Stimulated activated memory B cell treated with anti-CD40 and anti-IgM and Interleukin-4, amounts not matched to agents 10 μg/mL and 1 μg/mL and 100 μg/mL, for 72 hours (primary cell): Measurements from ENCODE around the gene KRT85.
"Not testable (repeated sequence)": the region's sequence is repeated elsewhere in the genome, so short reads cannot be mapped to it uniquely, and the experiment has no call there.

ENCODE experiments used
- ATAC-seq: fragments of 150-1000 bp; cut with Tn5 transposase; 2 replicates; pipeline ENCODE4 v1.10.0; 2021
- H3K27ac Mint-ChIP-seq: one replicate; pipeline ENCODE4 v1.8.0; 2022; ENCODE audit warnings: mild to moderate bottlenecking, mixed read lengths
- H3K27me3 Mint-ChIP-seq: one replicate; pipeline ENCODE4 v1.8.0; 2022; ENCODE audit warnings: mixed read lengths
- H3K36me3 Mint-ChIP-seq: one replicate; pipeline ENCODE4 v1.8.0; 2022; ENCODE audit warnings: mixed read lengths
- H3K4me1 Mint-ChIP-seq: one replicate; pipeline ENCODE4 v1.8.0; 2022; ENCODE audit warnings: mixed read lengths
- H3K4me3 Mint-ChIP-seq: one replicate; pipeline ENCODE4 v1.8.0; 2022; ENCODE audit warnings: mild to moderate bottlenecking, moderate library complexity, mixed read lengths
- H3K9me3 Mint-ChIP-seq: one replicate; pipeline ENCODE4 v1.8.0; 2022; ENCODE audit warnings: mixed read lengths

The KRT85 gene

GRCh38 chr12:52351196-52352059, 15.9 kb downstream of the KRT85 start:
- peaks cover 6% of the 10 kb centered on the region for H3K4me1 Mint-ChIP-seq
- no peaks in the 10 kb centered on the region for H3K36me3 Mint-ChIP-seq
- H3K4me3 Mint-ChIP-seq, result no peak overlapping the region
- H3K27me3 Mint-ChIP-seq, result peaks cover 17% of the 10 kb centered on the region
- no peak overlapping the region for H3K27ac Mint-ChIP-seq
- no peaks in the 10 kb centered on the region for H3K9me3 Mint-ChIP-seq
- no peak for ATAC-seq

GRCh38 chr12:52350786-52351185, 16.5 kb downstream of the KRT85 start:
- Mint-ChIP-seq H3K9me3 (no peaks in the 10 kb centered on the region), H3K4me1 (peaks cover 6% of the 10 kb centered on the region), H3K27ac (no peak overlapping the region), H3K27me3 (peaks cover 17% of the 10 kb centered on the region), H3K4me3 (no peak overlapping the region), H3K36me3 (no peaks in the 10 kb centered on the region)
- no peak for ATAC-seq

- H3K4me3 Mint-ChIP-seq, result no peak overlapping the region
- H3K27ac Mint-ChIP-seq, result no peak overlapping the region
- no peak for ATAC-seq
- peaks cover 6% of the 10 kb centered on the region for H3K4me1 Mint-ChIP-seq
- peaks cover 17% of the 10 kb centered on the region for H3K27me3 Mint-ChIP-seq
- no peaks in the 10 kb centered on the region for H3K36me3 Mint-ChIP-seq
- H3K9me3 Mint-ChIP-seq, result no peaks in the 10 kb centered on the region
Observed at GRCh38 chr12:52350021-52350620, 17.2 kb downstream of the KRT85 start.

- H3K9me3 Mint-ChIP-seq, result no peaks in the 10 kb centered on the region
- no peak overlapping the region for H3K27ac Mint-ChIP-seq
- H3K4me3 Mint-ChIP-seq, result no peak overlapping the region
- peaks cover 24% of the 10 kb centered on the region for H3K27me3 Mint-ChIP-seq
- H3K4me1 Mint-ChIP-seq, result peaks cover 6% of the 10 kb centered on the region
- H3K36me3 Mint-ChIP-seq, result no peaks in the 10 kb centered on the region
- ATAC-seq, result no peak
Observed at GRCh38 chr12:52349196-52349595, 18.1 kb downstream of the KRT85 start.

- H3K9me3 Mint-ChIP-seq, result no peaks in the 10 kb centered on the region
- H3K27ac Mint-ChIP-seq, result no peak overlapping the region
- no peaks in the 10 kb centered on the region for H3K36me3 Mint-ChIP-seq
- peaks cover 6% of the 10 kb centered on the region for H3K4me1 Mint-ChIP-seq
- no peak for ATAC-seq
- H3K27me3 Mint-ChIP-seq, result peaks cover 31% of the 10 kb centered on the region
- no peak overlapping the region for H3K4me3 Mint-ChIP-seq
Observed at GRCh38 chr12:52347551-52348510, 19.4 kb downstream of the KRT85 start.

- peaks cover 6% of the 10 kb centered on the region for H3K4me1 Mint-ChIP-seq
Observed at GRCh38 chr12:52347016-52347415, 20.3 kb downstream of the KRT85 start.

GRCh38 chr12:52346593-52346992, 20.7 kb downstream of the KRT85 start:
- no peak for ATAC-seq
- H3K27me3 Mint-ChIP-seq, result peaks cover 34% of the 10 kb centered on the region
- peaks cover 2% of the 10 kb centered on the region for H3K4me1 Mint-ChIP-seq
- H3K4me3 Mint-ChIP-seq, result no peak overlapping the region
- no peak overlapping the region for H3K27ac Mint-ChIP-seq
- no peaks in the 10 kb centered on the region for H3K36me3 Mint-ChIP-seq
- H3K9me3 Mint-ChIP-seq, result no peaks in the 10 kb centered on the region

More at GRCh38 chr12:52347016-52347415, 20.3 kb downstream of the KRT85 start:
- H3K4me3 Mint-ChIP-seq, result no peak overlapping the region
- no peak overlapping the region for H3K27ac Mint-ChIP-seq
- no peaks in the 10 kb centered on the region for H3K36me3 Mint-ChIP-seq
- no peaks in the 10 kb centered on the region for H3K9me3 Mint-ChIP-seq
- ATAC-seq, result no peak
- H3K27me3 Mint-ChIP-seq, result peaks cover 30% of the 10 kb centered on the region

GRCh38 chr12:52345041-52345440, 22.2 kb downstream of the KRT85 start:
- H3K27ac Mint-ChIP-seq, H3K4me1 Mint-ChIP-seq, H3K4me3 Mint-ChIP-seq, ATAC-seq, H3K36me3 Mint-ChIP-seq, H3K9me3 Mint-ChIP-seq: not testable (repeated sequence)
- peaks cover 37% of the 10 kb centered on the region for H3K27me3 Mint-ChIP-seq

- Mint-ChIP-seq H3K36me3 (no peaks in the 10 kb centered on the region), H3K4me1 (no peaks in the 10 kb centered on the region), H3K27ac (no peak overlapping the region), H3K27me3 (peaks cover 45% of the 10 kb centered on the region), H3K4me3 (no peak overlapping the region), H3K9me3 (no peaks in the 10 kb centered on the region)
- ATAC-seq, result no peak
Observed at GRCh38 chr12:52344111-52344510, 23.2 kb downstream of the KRT85 start.

GRCh38 chr12:52343550-52343949, 23.7 kb downstream of the KRT85 start:
- H3K27me3 Mint-ChIP-seq, result peaks cover 50% of the 10 kb centered on the region

GRCh38 chr12:52342781-52343490, 24.3 kb downstream of the KRT85 start:
- Mint-ChIP-seq H3K27ac (no peak overlapping the region), H3K9me3 (no peaks in the 10 kb centered on the region)
- ATAC-seq, result no peak

More at GRCh38 chr12:52343550-52343949, 23.7 kb downstream of the KRT85 start:
- no peak for ATAC-seq
- no peak overlapping the region for H3K4me3 Mint-ChIP-seq
- no peak overlapping the region for H3K27ac Mint-ChIP-seq
- no peaks in the 10 kb centered on the region for H3K36me3 Mint-ChIP-seq
- no peaks in the 10 kb centered on the region for H3K4me1 Mint-ChIP-seq
- no peaks in the 10 kb centered on the region for H3K9me3 Mint-ChIP-seq

GRCh38 chr12:52341066-52341580, 26.2 kb downstream of the KRT85 start:
- Mint-ChIP-seq H3K4me1 (no peaks in the 10 kb centered on the region), H3K36me3 (no peaks in the 10 kb centered on the region), H3K27ac (no peak overlapping the region), H3K4me3 (no peak overlapping the region), H3K27me3 (peaks cover 52% of the 10 kb centered on the region), H3K9me3 (peaks cover 5% of the 10 kb centered on the region)
- ATAC-seq, result peak; percentile 9

More at GRCh38 chr12:52342781-52343490, 24.3 kb downstream of the KRT85 start:
- Mint-ChIP-seq H3K36me3 (no peaks in the 10 kb centered on the region), H3K27me3 (peaks cover 52% of the 10 kb centered on the region), H3K4me1 (no peaks in the 10 kb centered on the region), H3K4me3 (no peak overlapping the region)

- ATAC-seq, result no peak
- Mint-ChIP-seq H3K27ac (no peak overlapping the region), H3K36me3 (no peaks in the 10 kb centered on the region), H3K27me3 (peaks cover 47% of the 10 kb centered on the region), H3K9me3 (peaks cover 5% of the 10 kb centered on the region), H3K4me1 (no peaks in the 10 kb centered on the region), H3K4me3 (no peak overlapping the region)
Observed at GRCh38 chr12:52338241-52338960, 28.9 kb downstream of the KRT85 start.

GRCh38 chr12:52337054-52337453, 30.2 kb downstream of the KRT85 start:
- Mint-ChIP-seq H3K9me3 (peaks cover 5% of the 10 kb centered on the region), H3K4me3 (no peak overlapping the region), H3K27ac (no peak overlapping the region), H3K36me3 (no peaks in the 10 kb centered on the region), H3K4me1 (no peaks in the 10 kb centered on the region), H3K27me3 (peaks cover 41% of the 10 kb centered on the region)
- ATAC-seq, result no peak
